Natural killer cell (primary cell): Measurements from ENCODE around the gene TMEM17. TPM values are rescaled to one million over a fixed set of nuclear protein-coding genes. Genes with fewer than 3 reads are reported as not detected.
A peak's percentile ranks its signal among the peaks of the same experiment; 100 is the strongest.

Source experiments
- ATAC-seq, 3 donors: fragments of 150-1000 bp in 2 of 3; fragments of 200-7000 bp in 1 of 3; cut with Tn5 transposase; 1 replicate in 1 of 3; 2 replicates in 2 of 3; pipeline ENCODE4 v1.10.0; 2021; ENCODE audit warnings: mild to moderate bottlenecking in 2 of 3, moderate library complexity in 2 of 3
- DNase-seq, 2 donors: peaks; one replicate each; pipeline versions ENCODE4 v3.0.0 to v3.0.0-alpha.2; 2013 to 2021; ENCODE audit warnings: mixed read lengths in 1 of 2
- H3K27ac ChIP-seq: one replicate; pipeline ENCODE4 v1.5.1; 2013; ENCODE audit warnings: mild to moderate bottlenecking, low read length
- H3K27me3 ChIP-seq: one replicate; pipeline ENCODE4 v1.6.1; 2013; ENCODE audit warnings: low read length; ENCODE audit not compliant: control insufficient read depth, insufficient read depth
- H3K36me3 ChIP-seq: one replicate; pipeline ENCODE4 v1.6.1; 2013; ENCODE audit warnings: low read length; ENCODE audit not compliant: control insufficient read depth, insufficient read depth
- H3K4me1 ChIP-seq: one replicate; pipeline ENCODE4 v1.6.1; 2013; ENCODE audit warnings: low read length; ENCODE audit not compliant: control insufficient read depth, insufficient read depth
- H3K4me3 ChIP-seq: one replicate; pipeline ENCODE4 v1.5.1; 2013; ENCODE audit warnings: low read length
- H3K9me3 ChIP-seq: one replicate; pipeline ENCODE4 v1.6.1; 2013; ENCODE audit warnings: low read length; ENCODE audit not compliant: control insufficient read depth, insufficient read depth
- H3K27ac Mint-ChIP-seq, 2 donors: one replicate each; pipeline ENCODE4 v1.8.0; 2022; ENCODE audit warnings: mild to moderate bottlenecking in 2 of 2, mixed read lengths in 2 of 2, moderate library complexity in 1 of 2
- H3K27me3 Mint-ChIP-seq, 2 donors: one replicate each; pipeline ENCODE4 v1.8.0; 2022; ENCODE audit warnings: low read depth in 2 of 2, mixed read lengths in 2 of 2
- H3K36me3 Mint-ChIP-seq: one replicate; pipeline ENCODE4 v1.8.0; 2022; ENCODE audit warnings: mixed read lengths
- H3K4me1 Mint-ChIP-seq, 2 donors: one replicate each; pipeline ENCODE4 v1.8.0; 2022; ENCODE audit warnings: mixed read lengths in 2 of 2
- H3K4me3 Mint-ChIP-seq: one replicate; pipeline ENCODE4 v1.8.0; 2022; ENCODE audit warnings: mild to moderate bottlenecking, moderate library complexity, mixed read lengths
- H3K9me3 Mint-ChIP-seq, 2 donors: one replicate each; pipeline ENCODE4 v1.8.0; 2022; ENCODE audit warnings: mixed read lengths in 2 of 2
- WGBS: methylation state at CpG from one replicate; pipeline ENCODE4 v1.1.7; 2013; ENCODE audit warnings: missing lambda C conversion rate; ENCODE audit not compliant: insufficient coverage; 5-methylcytosine and 5-hydroxymethylcytosine counted together
- intact Hi-C: fragments of 100-400 bp; cut with micrococcal nuclease; formaldehyde crosslinking; loops from one replicate; pipeline ENCODE4 v1.14.2; 2022
- total RNA-seq, 4 donors: library from RNA; stranded (reverse); fragments of 120-200 nt in 1 of 4; gene quantifications; one replicate each; pipeline versions ENCODE4 v1.2.3 to v1.2.4, GENCODE V29; 2013 to 2022
- TF ChIP-seq, protein P1 (sequence below): fragments of 200-600 bp; IDR thresholded peaks from one replicate; pipeline ENCODE4 v1.8.0; 2022; ENCODE audit warnings: antibody characterized with exemption

Gene TMEM17
- total RNA-seq, 3 donors from 2014 or later (not counting 1 experiment from before 2014, with no cell fraction given) = 0.18 TPM; not detected in 2

DNA sequence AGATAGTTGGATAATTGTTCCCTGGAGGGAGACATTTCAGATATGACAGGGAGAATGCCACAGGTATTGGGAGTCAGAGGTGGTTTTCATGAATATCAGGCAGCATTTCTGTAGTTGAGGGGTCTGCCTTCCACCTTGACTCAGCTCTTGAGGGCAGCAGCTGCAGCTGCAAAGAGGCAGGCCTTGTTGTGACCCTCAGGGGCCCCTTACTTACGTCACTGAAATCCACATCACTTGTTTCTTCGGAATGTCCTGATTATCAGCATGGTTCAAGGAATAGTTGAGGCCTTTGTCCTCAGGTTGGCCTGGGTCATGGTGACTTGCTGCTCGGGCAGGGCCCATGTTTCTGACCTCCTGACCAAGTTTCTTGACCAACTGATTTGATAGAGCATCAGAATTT, 46.9 kb downstream of the TMEM17 start:
- DNase-seq = no peak
- Mint-ChIP-seq H3K27me3 (peaks cover 0 to 7% of the 10 kb centered on the region in 2 donors), H3K4me3 (no peak overlapping the region), H3K27ac (no peak overlapping the region), H3K4me1 (peaks cover 0 to 6% of the 10 kb centered on the region in 2 donors), H3K36me3 (no peaks in the 10 kb centered on the region), H3K9me3 (no peaks in the 10 kb centered on the region)
- TF ChIP-seq, protein P1, sequence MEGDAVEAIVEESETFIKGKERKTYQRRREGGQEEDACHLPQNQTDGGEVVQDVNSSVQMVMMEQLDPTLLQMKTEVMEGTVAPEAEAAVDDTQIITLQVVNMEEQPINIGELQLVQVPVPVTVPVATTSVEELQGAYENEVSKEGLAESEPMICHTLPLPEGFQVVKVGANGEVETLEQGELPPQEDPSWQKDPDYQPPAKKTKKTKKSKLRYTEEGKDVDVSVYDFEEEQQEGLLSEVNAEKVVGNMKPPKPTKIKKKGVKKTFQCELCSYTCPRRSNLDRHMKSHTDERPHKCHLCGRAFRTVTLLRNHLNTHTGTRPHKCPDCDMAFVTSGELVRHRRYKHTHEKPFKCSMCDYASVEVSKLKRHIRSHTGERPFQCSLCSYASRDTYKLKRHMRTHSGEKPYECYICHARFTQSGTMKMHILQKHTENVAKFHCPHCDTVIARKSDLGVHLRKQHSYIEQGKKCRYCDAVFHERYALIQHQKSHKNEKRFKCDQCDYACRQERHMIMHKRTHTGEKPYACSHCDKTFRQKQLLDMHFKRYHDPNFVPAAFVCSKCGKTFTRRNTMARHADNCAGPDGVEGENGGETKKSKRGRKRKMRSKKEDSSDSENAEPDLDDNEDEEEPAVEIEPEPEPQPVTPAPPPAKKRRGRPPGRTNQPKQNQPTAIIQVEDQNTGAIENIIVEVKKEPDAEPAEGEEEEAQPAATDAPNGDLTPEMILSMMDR = no peak
- peaks cover 3% of the 10 kb centered on the region for H3K27me3 ChIP-seq
- H3K4me3 ChIP-seq = no peak overlapping the region
- H3K9me3 ChIP-seq = no peaks in the 10 kb centered on the region
- no peak for ATAC-seq
- H3K27ac ChIP-seq = no peak overlapping the region
- intact Hi-C loops = loop anchor here (10.0 kb wide), 3 partner anchors 966 to 1086 kb away; no protein-coding TSS in a partner anchor
- 86% methylated on average over 3 of the region's 3 CpGs for WGBS
- H3K36me3 ChIP-seq = no peaks in the 10 kb centered on the region
- peaks cover 9% of the 10 kb centered on the region for H3K4me1 ChIP-seq

GRCh38 chr2:62458671-62459081, 47.3 kb downstream of the TMEM17 start:
- no peaks in the 10 kb centered on the region for H3K9me3 ChIP-seq
- H3K4me1 ChIP-seq = peaks cover 9% of the 10 kb centered on the region
- H3K4me3 ChIP-seq = no peak overlapping the region
- intact Hi-C loops = loop anchor here (10.0 kb wide), 3 partner anchors 966 to 1086 kb away; no protein-coding TSS in a partner anchor
- H3K4me3 Mint-ChIP-seq = no peak overlapping the region
- H3K27ac ChIP-seq = no peak overlapping the region
- H3K36me3 ChIP-seq = no peaks in the 10 kb centered on the region
- H3K9me3 Mint-ChIP-seq = no peaks in the 10 kb centered on the region
- H3K36me3 Mint-ChIP-seq = no peaks in the 10 kb centered on the region
- H3K4me1 Mint-ChIP-seq = peaks cover 0 to 6% of the 10 kb centered on the region in 2 donors
- WGBS = 93% methylated on average over 6 of the region's 6 CpGs
- H3K27me3 Mint-ChIP-seq = peaks cover 0 to 7% of the 10 kb centered on the region in 2 donors
- TF ChIP-seq, protein P1 = no peak
- no peak for ATAC-seq
- DNase-seq = no peak
- H3K27ac Mint-ChIP-seq = no peak overlapping the region
- H3K27me3 ChIP-seq = peaks cover 3% of the 10 kb centered on the region

DNA sequence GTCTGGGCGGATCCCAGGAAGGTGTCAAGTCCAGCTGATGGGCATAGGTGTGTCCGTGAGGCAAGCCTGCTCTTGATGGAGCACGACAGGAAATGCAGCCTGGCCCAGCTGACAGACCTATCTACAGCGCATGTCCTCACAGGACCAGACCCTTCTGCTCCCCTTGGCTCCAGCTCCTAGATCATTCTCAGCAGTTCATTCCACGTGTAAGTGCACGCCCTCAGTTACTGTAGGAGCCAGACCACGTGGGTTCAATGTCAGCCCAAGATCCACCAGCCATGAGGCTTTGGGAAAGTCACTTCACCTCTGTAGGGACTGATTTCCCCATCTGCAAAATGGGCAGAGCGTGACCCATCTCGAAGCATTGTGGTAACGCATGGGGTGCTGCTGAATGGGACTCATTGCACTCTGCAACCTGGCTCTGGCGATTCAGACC, 47.8 kb downstream of the TMEM17 start:
- Mint-ChIP-seq H3K27ac (no peak overlapping the region), H3K4me3 (no peak overlapping the region), H3K9me3 (no peaks in the 10 kb centered on the region), H3K4me1 (peaks cover 0 to 6% of the 10 kb centered on the region in 2 donors), H3K36me3 (no peaks in the 10 kb centered on the region), H3K27me3 (peaks cover 0 to 7% of the 10 kb centered on the region in 2 donors)
- H3K4me1 ChIP-seq = peaks cover 9% of the 10 kb centered on the region
- intact Hi-C loops = loop anchor here (10.0 kb wide), 3 partner anchors 967 to 1087 kb away; no protein-coding TSS in a partner anchor
- no peak overlapping the region for H3K4me3 ChIP-seq
- WGBS = 94% methylated on average over 11 of the region's 11 CpGs
- TF ChIP-seq, protein P1 = no peak
- no peaks in the 10 kb centered on the region for H3K36me3 ChIP-seq
- H3K27ac ChIP-seq = no peak overlapping the region
- ATAC-seq = no peak
- H3K9me3 ChIP-seq = no peaks in the 10 kb centered on the region
- DNase-seq = peak in 1 of 2 donors; percentile 6
- peaks cover 3% of the 10 kb centered on the region for H3K27me3 ChIP-seq

GRCh38 chr2:62457556-62457955, 48.4 kb downstream of the TMEM17 start:
- peaks cover 9% of the 10 kb centered on the region for H3K4me1 ChIP-seq
- WGBS = 63% methylated on average over 11 of the region's 11 CpGs
- TF ChIP-seq, protein P1 = no peak
- Mint-ChIP-seq H3K4me3 (peak overlapping the region; percentile 53), H3K27ac (no peak overlapping the region), H3K9me3 (no peaks in the 10 kb centered on the region), H3K36me3 (no peaks in the 10 kb centered on the region), H3K27me3 (peaks cover 0 to 7% of the 10 kb centered on the region in 2 donors), H3K4me1 (peaks cover 0 to 6% of the 10 kb centered on the region in 2 donors)
- H3K4me3 ChIP-seq = no peak overlapping the region
- DNase-seq = no peak
- H3K9me3 ChIP-seq = no peaks in the 10 kb centered on the region
- intact Hi-C loops = loop anchor here (1.0 to 10.0 kb wide), 4 partner anchors 318 to 1087 kb away; no protein-coding TSS in a partner anchor
- no peak overlapping the region for H3K27ac ChIP-seq
- no peak for ATAC-seq
- peaks cover 3% of the 10 kb centered on the region for H3K27me3 ChIP-seq
- H3K36me3 ChIP-seq = no peaks in the 10 kb centered on the region
